Epithelial cell of esophagus (primary cell): ENCODE results near the gene TBXAS1.
A peak's percentile ranks its signal among the peaks of the same experiment; 100 is the strongest.

Experiments used
- DNase-seq: peaks from one replicate; pipeline ENCODE4 v3.0.0; 2010; ENCODE audit warnings: low read depth
- H3K4me3 ChIP-seq: 2 replicates; pipeline ENCODE4 v1.5.1; 2011; ENCODE audit warnings: mild to moderate bottlenecking, low read length, control low read depth
- TF ChIP-seq, protein P1 (sequence below): IDR thresholded peaks from 2 replicates; pipeline ENCODE4 v1.5.1; 2011; ENCODE audit warnings: low read depth, mild to moderate bottlenecking, low read length, control low read depth, inconsistent platforms; ENCODE audit not compliant: insufficient read depth; ENCODE audit errors: missing control alignments

Gene TBXAS1

DNA sequence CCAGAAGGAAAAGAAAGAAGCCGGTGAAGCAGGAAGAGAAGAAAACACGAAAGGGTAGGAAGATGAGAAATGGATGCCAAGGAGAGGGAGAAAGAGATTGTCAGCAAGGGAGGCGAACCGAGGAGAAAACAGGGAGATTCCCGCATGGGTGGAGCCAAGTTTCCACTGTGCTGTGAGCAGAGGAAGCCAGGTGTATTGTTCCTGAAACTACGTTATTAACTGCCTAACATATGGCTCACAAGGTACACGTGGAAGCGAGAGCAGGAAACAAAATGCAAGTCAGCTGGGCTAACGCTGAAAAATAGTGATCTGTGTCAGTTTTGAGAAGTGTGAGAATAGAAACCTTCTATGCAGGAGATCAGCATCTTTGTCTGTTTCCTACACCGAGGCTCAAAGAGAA lies 30.8 kb upstream of the TBXAS1 start:
- TF ChIP-seq, protein P1, sequence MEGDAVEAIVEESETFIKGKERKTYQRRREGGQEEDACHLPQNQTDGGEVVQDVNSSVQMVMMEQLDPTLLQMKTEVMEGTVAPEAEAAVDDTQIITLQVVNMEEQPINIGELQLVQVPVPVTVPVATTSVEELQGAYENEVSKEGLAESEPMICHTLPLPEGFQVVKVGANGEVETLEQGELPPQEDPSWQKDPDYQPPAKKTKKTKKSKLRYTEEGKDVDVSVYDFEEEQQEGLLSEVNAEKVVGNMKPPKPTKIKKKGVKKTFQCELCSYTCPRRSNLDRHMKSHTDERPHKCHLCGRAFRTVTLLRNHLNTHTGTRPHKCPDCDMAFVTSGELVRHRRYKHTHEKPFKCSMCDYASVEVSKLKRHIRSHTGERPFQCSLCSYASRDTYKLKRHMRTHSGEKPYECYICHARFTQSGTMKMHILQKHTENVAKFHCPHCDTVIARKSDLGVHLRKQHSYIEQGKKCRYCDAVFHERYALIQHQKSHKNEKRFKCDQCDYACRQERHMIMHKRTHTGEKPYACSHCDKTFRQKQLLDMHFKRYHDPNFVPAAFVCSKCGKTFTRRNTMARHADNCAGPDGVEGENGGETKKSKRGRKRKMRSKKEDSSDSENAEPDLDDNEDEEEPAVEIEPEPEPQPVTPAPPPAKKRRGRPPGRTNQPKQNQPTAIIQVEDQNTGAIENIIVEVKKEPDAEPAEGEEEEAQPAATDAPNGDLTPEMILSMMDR: no peak
- no peak overlapping the region for H3K4me3 ChIP-seq
- peak; percentile 75 for DNase-seq

DNA sequence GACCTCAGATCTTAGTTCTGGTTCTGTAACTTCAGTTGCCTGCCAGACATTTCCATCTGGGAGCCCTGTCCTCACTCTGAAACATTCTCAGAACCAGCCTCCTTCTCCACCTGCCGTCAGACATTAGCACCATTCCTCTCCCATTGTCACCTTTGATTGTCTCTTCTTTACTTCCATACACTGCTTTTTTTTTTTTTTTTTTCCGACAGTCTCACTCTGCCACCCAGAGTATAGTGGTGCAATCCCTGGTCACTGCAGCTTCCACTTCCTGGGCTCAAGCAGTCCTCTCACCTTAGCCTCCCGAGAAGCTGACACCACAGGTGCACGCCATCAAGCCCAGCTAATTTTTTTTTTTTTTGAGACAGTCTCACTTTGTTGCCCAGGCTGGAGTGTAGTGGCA lies 30.2 kb upstream of the TBXAS1 start:
- no peak for DNase-seq
- TF ChIP-seq, protein P1: no peak
- H3K4me3 ChIP-seq: no peak overlapping the region

DNA sequence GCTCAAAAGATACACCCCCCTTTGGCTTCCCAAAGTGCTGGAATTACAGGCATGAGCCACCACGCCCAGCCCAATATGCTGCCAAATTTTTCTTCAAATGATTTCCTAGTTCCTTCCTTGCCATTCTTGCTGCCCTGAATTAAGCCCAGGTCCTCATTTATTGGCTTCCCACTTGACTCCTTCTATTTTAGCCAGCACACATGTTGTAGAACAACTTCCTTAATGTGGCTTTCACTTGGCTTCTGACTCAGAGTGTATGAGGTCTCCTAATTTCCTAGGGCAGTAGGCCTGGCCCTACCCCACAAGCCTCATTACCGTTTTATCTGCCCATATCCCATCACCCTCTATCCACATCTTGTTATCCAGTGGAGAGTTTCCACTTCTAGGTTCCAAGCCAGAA lies 29.5 kb upstream of the TBXAS1 start:
- TF ChIP-seq, protein P1: no peak
- peak; percentile 20 for DNase-seq
- no peak overlapping the region for H3K4me3 ChIP-seq

DNA sequence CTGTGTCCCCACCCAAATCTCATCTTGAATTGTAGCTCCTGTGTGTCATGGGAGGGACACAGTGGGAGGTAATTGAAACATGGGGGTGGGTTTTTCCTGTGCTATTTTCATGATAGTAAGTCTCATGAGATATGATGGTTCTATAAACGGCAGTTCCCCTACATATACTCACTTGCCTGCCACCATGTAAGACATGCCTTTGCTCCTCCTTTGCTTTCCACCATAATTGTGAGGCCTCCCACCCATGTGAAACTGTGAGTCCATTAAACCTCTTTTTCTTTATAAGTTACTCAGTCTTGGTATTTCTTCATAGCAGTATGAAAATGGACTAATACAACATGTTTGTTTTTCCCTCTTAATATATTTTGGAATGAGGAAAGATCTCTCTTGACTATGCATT lies 24.5 kb upstream of the TBXAS1 start:
- no peak for DNase-seq
- H3K4me3 ChIP-seq: no peak overlapping the region
- TF ChIP-seq, protein P1: no peak

DNA sequence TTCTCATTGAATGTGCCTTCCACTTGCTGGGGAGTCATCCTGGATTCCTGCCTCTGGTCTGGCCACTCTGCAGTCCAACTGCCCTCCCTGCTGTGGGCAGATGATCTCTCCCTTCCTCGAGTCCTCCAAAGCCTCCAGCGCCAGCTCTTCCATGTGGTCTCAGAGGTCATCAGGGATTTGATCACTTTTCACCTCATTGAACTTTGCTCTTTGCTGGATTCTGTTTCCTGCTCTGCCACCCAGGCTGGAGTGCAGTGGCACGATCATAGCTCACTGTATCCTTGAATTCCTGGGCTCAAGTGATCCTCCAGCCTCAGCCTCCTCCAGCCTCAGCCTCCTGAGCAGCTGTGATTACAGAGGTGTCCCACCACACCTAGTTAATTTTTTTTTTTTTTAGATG lies 22.1 kb upstream of the TBXAS1 start:
- no peak overlapping the region for H3K4me3 ChIP-seq
- no peak for DNase-seq
- TF ChIP-seq, protein P1: no peak

DNA sequence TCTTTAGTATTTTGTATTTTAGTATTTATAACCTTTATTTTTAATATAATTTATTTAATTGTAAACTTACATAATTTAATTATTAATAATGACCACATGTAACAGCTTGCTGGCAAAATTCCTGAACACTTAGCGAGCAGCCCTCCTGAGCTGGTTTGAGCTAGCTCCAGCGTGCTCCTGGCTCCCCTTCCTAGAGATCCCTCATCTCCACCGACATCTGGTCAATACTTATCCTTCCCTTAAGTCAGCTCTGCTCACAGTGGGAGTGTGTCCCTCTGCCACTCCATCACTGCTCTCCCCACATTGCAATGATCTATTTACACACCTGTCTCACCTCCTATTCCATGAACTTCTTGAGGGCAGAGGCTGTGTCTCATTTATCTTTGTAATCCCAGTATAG lies 20.6 kb upstream of the TBXAS1 start:
- peak; percentile 73 for DNase-seq
- H3K4me3 ChIP-seq: no peak overlapping the region
- TF ChIP-seq, protein P1: no peak

DNA sequence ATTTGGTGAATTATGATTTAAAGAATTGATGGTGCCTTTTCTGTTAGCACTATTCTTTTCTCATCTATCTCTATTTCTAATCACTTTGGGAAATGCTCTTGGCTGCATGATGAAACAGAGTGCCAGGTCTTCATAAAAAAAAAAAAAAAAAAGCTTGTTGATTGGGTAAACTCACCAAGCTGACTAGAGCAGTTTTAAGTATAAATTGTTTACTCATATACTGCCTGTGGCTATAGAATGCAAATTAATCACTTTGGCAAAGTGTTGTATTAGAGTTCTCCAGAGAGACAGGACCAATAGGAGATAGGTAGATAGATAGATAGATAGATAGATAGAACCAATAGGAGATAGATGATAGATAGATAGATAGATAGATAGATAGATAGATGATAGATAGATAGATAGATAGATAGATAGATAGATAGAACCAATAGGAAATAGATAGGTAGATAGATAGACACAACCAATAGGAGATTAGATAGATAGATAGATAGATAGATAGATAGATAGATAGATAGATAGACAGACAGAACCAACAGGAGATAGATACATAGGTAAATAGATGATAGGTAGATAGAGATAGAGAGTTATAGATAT lies 20.1 kb upstream of the TBXAS1 start:
- TF ChIP-seq, protein P1: no peak
- no peak overlapping the region for H3K4me3 ChIP-seq
- DNase-seq: peak; percentile 70
